Suprapubic skin (tissue), 4 donors: ENCODE results near the gene TRMT13.

Experiments
- EP300 ChIP-seq: sonication (generic); formaldehyde crosslinking; IDR thresholded peaks from one replicate; pipeline ENCODE4 v1.6.1; 2017; ENCODE audit warnings: antibody characterized with exemption
- POLR2A ChIP-seq, 2 donors: fragments of 450-650 bp; IDR thresholded peaks; one replicate each; pipeline ENCODE4 v1.6.1; 2017; ENCODE audit warnings: antibody characterized with exemption in 2 of 2, mild to moderate bottlenecking in 2 of 2, moderate library complexity in 2 of 2
- POLR2AphosphoS5 ChIP-seq, 3 donors: sonication (generic); formaldehyde crosslinking; IDR thresholded peaks; one replicate each; pipeline ENCODE4 v1.6.1; 2017; ENCODE audit warnings: antibody characterized with exemption in 3 of 3

- no peak for TF ChIP-seq POLR2A (IDR thresholded peaks at IDR 0.05)
- TF ChIP-seq EP300, result no peak
- TF ChIP-seq POLR2AphosphoS5 (IDR thresholded peaks at IDR 0.05), result no peak
Measured at GRCh38 chr1:100101564-100101963, 31.4 kb upstream of the TRMT13 start.
